ENCODE results near the gene NFE2L1.
"Not testable (repeated sequence)": the region's sequence is repeated elsewhere in the genome, so short reads cannot be mapped to it uniquely, and the experiment has no call there.

Gene NFE2L1

DNA sequence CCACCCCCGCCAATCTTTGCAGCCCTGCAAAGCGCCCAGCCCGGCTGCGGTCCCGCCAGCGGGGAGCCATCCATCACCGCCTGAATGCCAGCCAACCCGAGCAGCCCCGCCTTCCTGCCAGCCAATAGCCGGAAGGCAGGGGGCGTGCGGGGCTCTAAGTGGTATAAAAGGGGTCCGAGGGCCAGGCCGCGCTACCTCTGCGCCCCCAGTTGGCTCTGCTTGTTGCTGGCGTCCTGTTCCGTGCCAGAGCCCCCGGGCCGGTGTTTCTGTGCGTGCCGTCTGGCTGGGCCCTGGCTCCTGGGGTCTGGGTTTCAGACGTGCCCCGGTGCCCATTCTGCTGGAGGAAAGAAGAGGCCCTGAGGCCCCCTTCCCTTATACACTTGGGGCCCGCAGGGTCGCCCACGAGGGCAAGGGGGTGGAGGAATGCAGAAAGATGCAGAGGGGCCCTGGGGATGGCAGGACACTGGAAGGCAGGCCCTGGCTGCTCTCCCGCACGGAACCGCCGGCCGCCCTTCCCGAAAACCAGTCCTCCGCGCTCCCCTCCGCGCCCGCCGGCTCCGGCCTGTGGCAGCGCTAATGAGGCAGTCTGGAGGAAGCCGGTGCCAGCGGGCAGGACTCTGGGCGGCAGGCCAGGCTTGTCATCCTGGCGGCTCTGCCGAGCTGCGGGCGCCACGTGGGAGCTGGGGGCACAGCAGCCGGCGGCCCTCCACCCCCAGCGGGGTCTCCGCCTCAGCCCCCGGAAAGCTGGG lies 24.6 kb upstream of the NFE2L1 start:
- peak; percentile 60 for DNase-seq

- DNase-seq, result peak; percentile 53
Observed at GRCh38 chr17:48024149-48025039, 23.8 kb upstream of the NFE2L1 start.

DNA sequence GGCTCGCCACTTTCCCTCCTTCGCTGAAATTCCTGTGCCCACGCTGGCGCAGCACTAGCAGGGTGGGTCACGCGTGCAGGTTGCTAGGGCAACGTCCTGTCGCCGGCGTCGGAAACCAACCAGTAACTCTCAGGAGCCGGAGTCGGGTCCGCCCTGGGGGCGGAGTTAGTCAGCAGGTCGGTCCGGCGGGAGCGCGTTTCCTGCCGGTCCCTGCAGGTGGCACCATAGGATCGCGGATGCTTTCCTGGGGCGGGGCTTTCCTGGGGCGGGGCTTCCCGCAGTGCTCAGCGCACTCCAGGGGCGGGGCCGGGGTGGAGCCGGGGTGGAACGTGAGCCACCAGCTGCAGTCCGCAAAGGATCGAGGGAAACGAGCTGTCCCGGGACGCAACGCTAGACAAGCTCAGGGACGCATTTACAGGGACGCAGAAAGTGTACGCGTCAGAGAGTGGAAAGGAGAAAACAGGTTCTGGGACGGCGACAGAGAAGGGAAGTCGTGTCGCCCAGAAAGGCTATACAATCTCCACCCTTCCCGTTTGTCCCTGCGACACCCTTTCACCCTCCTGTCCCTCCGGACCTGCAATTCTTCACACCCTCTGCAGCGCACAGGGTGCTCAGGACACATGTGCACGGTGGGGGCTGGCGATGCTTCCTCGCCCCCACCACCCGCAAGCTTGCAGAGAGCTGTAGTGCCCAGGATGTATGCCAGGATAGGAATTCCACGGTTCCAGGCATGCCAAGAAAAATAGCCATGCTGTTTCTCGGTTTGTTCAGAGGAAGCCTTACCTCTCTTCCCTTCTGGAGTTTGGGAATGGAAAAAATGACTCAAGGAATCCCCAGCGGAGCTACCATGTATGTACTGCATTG lies 22.9 kb upstream of the NFE2L1 start:
- peak; percentile 95 for DNase-seq

- DNase-seq, result peak; percentile 24
Observed at GRCh38 chr17:48025904-48026501, 22.2 kb upstream of the NFE2L1 start.

DNA sequence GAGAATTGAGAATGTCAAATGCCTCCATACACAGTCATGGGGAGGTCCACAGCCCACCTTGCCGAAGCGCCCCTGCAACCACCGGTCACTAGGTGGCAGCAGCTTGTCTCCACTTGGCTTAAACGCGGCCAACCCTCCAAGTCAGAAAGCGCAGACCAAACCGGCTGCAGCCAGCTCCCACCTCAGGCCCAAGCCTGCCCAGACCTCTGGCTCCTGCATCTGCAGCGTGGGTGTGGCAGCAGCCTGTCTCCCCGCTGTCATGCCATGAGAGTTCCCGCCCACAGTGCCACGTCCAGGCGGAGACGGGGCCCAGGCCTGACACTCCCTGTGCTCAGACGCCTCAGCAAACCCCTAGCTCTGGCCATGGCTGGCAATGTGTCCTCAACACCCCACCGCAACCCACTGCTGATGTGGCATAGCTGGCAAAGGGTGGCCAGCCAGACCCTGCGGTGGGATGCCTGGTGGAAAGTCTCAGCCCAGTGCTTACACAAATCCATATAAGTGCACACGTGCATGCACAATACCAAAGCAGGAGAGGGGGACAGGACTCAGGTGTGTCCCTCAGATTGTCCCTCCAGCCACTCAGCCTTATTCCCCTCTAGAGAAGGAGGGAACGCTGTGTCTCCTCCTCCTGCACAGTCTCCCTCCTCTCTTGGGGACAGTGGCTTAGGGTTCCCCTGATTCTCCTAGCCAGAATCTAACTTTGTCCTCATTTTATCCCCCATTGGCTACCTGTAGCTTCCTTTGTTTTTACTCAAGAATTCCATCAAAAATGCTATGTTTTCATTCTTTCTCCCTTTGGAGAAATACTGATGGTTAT lies 21.4 kb upstream of the NFE2L1 start:
- peak; percentile 87 for DNase-seq

DNA sequence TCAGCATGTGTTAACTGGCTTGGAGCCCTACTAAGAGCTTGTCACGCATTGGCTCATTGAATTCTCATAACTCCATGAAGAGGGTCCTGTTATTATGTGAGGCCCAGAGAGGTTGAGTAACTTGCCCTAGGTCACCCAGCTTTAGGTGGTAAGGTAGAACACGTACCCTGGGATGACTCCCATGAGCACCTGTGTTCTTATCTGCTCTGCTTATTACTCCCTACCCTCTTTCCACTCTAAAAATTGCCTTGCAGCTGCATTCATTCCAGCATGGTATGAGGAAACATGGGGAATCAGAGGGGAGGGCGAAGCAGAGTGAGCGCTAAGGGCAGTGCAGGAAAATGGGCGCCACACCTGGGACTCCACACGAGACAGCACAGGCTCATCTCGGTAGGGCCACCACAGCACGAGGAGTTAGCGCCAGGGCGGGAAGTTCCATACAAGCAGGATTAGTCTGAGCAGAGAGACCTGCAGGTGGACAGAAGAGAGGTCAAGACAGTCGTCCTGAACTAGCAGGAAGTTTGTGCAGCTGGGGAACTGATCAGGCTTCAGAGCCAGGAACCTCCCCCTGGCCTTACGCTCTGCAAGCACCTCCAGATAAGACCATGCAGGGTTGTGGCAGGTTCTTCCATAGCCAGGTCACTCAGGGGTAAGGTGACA lies 20.7 kb upstream of the NFE2L1 start:
- no peak for DNase-seq

GRCh38 chr17:48028736-48029135 lies 19.4 kb upstream of the NFE2L1 start:
- no peak for DNase-seq

DNA sequence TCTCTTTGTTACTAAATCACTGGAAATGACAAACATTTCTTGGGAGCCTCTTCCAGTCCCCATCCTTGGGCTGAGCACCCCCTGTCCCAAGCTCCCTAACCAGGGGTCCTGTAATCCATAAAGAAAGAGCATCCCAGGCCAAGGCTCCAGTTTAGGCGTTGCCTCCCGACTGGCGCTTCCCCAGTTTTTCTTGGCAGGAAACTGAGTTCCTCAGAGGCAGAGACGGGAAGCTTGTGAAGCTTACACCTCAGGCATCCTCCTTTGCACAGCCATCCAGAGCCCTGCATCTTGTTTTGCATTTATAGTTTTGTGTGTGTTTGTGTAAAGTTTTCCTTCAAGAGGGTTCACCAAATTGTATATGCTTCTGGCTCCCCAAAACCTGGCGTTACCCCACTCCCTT lies 17.6 kb upstream of the NFE2L1 start:
- no peak for DNase-seq

DNA sequence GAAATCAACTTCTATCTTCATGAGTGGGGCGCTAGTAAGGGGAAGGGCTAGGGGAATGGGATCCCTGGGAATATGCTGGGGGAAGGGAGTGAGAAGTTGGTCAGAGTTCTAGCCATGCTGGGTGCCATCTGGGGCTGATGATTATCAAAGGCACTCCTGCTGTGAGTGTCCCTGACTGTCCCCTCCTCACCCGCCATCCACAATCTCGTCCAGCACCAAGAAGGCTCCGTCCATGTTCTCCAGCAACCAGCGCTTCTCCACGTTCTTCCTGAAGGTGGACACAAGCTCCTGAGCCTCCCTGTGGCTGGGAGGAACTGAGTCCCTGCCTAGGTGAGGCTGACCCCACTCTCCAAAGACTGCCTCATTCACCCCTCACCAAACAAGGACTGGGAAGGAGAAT lies 16.2 kb upstream of the NFE2L1 start:
- DNase-seq, result no peak

DNA sequence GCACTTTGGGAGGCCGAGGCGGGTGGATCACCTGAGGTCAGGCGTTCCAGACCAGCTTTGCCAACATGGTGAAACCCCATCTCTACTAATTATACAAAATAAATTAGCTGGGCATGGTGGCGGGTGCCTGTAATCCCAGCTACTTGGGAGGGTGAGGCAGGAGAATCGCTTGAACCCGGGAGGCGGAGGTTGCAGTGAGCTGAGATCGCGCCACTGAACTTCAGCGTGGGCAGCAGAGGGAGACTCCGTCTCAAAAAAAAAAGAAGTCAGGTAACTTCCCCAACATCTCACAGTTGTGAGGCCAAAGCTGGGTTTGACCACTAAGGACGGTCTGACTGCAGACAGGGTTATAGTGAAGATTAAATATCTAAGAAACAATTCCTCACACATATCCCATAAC lies 13.4 kb upstream of the NFE2L1 start:
- DNase-seq, result not testable (repeated sequence)

DNA sequence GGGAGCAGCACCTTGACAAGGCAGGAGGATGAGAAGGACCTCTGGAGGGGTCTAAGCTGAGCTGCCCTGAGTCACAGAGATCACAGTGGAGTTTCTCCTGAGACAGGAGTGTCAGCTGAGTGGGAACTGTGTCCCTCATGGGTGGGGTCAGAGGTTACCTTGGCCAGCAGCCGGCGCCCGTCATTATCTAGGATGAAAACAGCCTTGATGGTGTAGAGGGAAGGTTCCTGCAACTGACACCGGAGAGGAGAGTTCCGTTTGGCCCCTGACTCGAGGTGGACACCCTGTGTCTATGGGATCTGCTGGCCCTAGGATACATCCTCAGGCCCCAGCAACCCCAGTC lies 11.5 kb upstream of the NFE2L1 start:
- DNase-seq, result no peak

- DNase-seq, result peak; percentile 66
Observed at GRCh38 chr17:48037036-48037837, 10.9 kb upstream of the NFE2L1 start, which contains the start of gene COPZ2. Gene COPZ2 (minus strand): TSS chr17:48037797. CDS start chr17:48037777, 20 bp downstream.

- peak; percentile 40 for DNase-seq
Observed at GRCh38 chr17:48037838-48038323, 10.3 kb upstream of the NFE2L1 start.

DNA sequence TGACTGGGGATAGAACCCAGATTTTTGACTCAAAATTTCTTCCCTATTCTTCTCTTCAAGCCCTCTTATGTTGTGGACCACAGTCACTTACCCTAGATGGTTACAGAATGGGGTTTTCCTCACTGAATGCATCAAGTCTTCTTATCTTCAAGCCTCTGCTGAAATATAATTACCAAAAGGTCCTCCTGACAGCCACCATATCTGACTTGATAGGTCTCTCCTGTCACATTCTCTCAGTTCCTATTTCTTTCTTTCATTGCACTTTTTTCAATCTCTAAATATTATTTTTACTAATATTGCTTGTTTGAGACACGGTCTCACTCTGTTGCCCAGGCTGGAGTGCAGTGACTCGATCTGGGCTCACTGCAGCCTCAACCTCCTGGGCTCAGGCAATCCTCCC lies 9.5 kb upstream of the NFE2L1 start:
- DNase-seq, result no peak

DNA sequence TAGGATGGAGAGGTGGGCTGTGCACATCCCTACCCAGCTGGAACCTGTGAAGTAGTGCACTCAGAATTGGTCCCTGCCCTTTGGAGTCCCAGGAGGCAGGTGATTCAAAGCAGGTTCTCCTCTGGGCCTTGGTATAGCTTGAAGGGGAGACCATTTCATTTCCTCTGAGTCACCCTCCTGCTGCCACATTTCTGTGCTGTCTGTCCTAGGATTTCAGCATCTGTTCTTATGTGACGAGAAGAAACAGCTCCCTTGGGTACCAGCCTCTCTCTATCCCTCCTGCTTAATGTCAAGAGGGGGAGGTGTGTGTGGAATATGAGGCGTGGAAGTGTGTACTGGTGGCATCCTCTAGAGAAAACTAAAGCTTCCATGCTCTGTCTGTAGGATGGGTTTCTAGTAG lies 5.0 kb upstream of the NFE2L1 start:
- DNase-seq, result peak; percentile 31

DNA sequence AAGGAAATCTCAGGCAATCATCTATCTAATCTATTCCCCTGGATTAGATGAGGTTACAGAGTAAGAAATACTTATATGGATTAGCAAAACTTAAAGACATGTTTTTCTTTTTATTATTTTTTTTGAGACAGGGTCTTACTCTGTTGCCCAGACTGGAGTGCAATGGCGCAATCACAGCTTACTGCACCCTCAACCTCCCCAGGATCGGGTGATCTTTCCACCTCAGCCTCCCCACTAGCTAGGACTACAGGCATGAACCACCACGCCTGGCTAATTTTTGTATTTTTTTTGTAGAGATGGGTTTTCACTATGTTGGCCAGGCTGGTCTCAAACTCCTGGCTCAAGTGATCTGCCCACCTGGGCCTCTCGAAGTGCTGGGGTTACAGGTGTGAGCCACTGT lies 3.3 kb upstream of the NFE2L1 start:
- no peak for DNase-seq

- DNase-seq, result peak; percentile 63
Observed at GRCh38 chr17:48045316-48046001, 2.7 kb upstream of the NFE2L1 start.

- DNase-seq, result no peak
Observed at GRCh38 chr17:48046296-48046695, 1.9 kb upstream of the NFE2L1 start.

- DNase-seq, result no peak
Observed at GRCh38 chr17:48047113-48047740, 932 bp upstream of the NFE2L1 start.

Measured in fibroblast of skin of right biceps (primary cell).